ENCODE data around the gene INPP5A. TPM values are rescaled to one million over a fixed set of nuclear protein-coding genes. Genes with fewer than 3 reads are reported as not detected.

INPP5A gene
- total RNA-seq, 2 donors from 2014 or later = 20.7 to 26.7 TPM

GRCh38 chr10:132776821-132777220, 239.2 kb downstream of the INPP5A start:
- Mint-ChIP-seq H3K36me3 (ENCODE audit: low read depth) (peaks cover 18% of the 10 kb centered on the region), H3K4me1 (no peaks in the 10 kb centered on the region), H3K9me3 (peaks cover 7% of the 10 kb centered on the region), H3K27ac (no peak overlapping the region), H3K27me3 (ENCODE audit: insufficient read depth) (peaks cover 7% of the 10 kb centered on the region), H3K4me3 (no peak overlapping the region)
- Histone ChIP-seq H3K27me3 (ENCODE audit: control insufficient read depth, insufficient read depth, low read length, poor library complexity, severe bottlenecking) (peaks cover 5% of the 10 kb centered on the region), H3K9me3 (ENCODE audit: control insufficient read depth, low read length) (no peaks in the 10 kb centered on the region), H3K36me3 (ENCODE audit: control insufficient read depth, insufficient read depth, low read length) (no peaks in the 10 kb centered on the region), H3K27ac (ENCODE audit: low read depth, low read length) (no peak overlapping the region), H3K4me1 (ENCODE audit: control insufficient read depth, insufficient read depth, low read length) (no peaks in the 10 kb centered on the region), H3K9ac (ENCODE audit: extremely low read depth, low read length, poor library complexity, severe bottlenecking) (no peak overlapping the region), H3K4me3 (ENCODE audit: low read length) (no peak overlapping the region)
- 93 to 96% methylated on average over 11 to 18 of the region's 18 CpGs for WGBS, 2 experiments (ENCODE audit: insufficient coverage in 1 of 2, insufficient read length in 1 of 2)
- no peak for TF ChIP-seq CTCF (conservative IDR thresholded peaks at IDR 0.05)
- DNase-seq = no peak

- H3K36me3 Mint-ChIP-seq (ENCODE audit: low read depth) = peaks cover 19% of the 10 kb centered on the region
- Histone ChIP-seq H3K36me3 (ENCODE audit: control insufficient read depth, insufficient read depth, low read length) (no peaks in the 10 kb centered on the region), H3K9me3 (ENCODE audit: control insufficient read depth, low read length) (no peaks in the 10 kb centered on the region), H3K4me3 (ENCODE audit: low read length) (no peak overlapping the region), H3K27me3 (ENCODE audit: control insufficient read depth, insufficient read depth, low read length, poor library complexity, severe bottlenecking) (peaks cover 11% of the 10 kb centered on the region), H3K4me1 (ENCODE audit: control insufficient read depth, insufficient read depth, low read length) (no peaks in the 10 kb centered on the region), H3K9ac (ENCODE audit: extremely low read depth, low read length, poor library complexity, severe bottlenecking) (no peak overlapping the region), H3K27ac (ENCODE audit: low read depth, low read length) (no peak overlapping the region)
- H3K4me3 Mint-ChIP-seq = no peak overlapping the region
- no peak for TF ChIP-seq CTCF (conservative IDR thresholded peaks at IDR 0.05)
- H3K4me1 Mint-ChIP-seq = no peaks in the 10 kb centered on the region
- WGBS, 2 experiments (ENCODE audit: insufficient coverage in 1 of 2, insufficient read length in 1 of 2) = 95 to 96% methylated on average over 14 of the region's 14 CpGs
- H3K27ac Mint-ChIP-seq = no peak overlapping the region
- peaks cover 7% of the 10 kb centered on the region for H3K9me3 Mint-ChIP-seq
- no peak for DNase-seq
- peaks cover 9% of the 10 kb centered on the region for H3K27me3 Mint-ChIP-seq (ENCODE audit: insufficient read depth)
Observed at GRCh38 chr10:132777441-132777840, 239.9 kb downstream of the INPP5A start.

GRCh38 chr10:132779549-132780294, 242.1 kb downstream of the INPP5A start:
- Histone ChIP-seq H3K4me3 (ENCODE audit: low read length) (no peak overlapping the region), H3K36me3 (ENCODE audit: control insufficient read depth, insufficient read depth, low read length) (no peaks in the 10 kb centered on the region), H3K27ac (ENCODE audit: low read depth, low read length) (no peak overlapping the region), H3K9me3 (ENCODE audit: control insufficient read depth, low read length) (no peaks in the 10 kb centered on the region), H3K9ac (ENCODE audit: extremely low read depth, low read length, poor library complexity, severe bottlenecking) (no peak overlapping the region), H3K4me1 (ENCODE audit: control insufficient read depth, insufficient read depth, low read length) (no peaks in the 10 kb centered on the region), H3K27me3 (ENCODE audit: control insufficient read depth, insufficient read depth, low read length, poor library complexity, severe bottlenecking) (peaks cover 34% of the 10 kb centered on the region)
- Mint-ChIP-seq H3K4me3 (no peak overlapping the region), H3K27ac (no peak overlapping the region), H3K9me3 (peaks cover 2% of the 10 kb centered on the region), H3K4me1 (no peaks in the 10 kb centered on the region), H3K27me3 (ENCODE audit: insufficient read depth) (peaks cover 29% of the 10 kb centered on the region), H3K36me3 (ENCODE audit: low read depth) (peaks cover 22% of the 10 kb centered on the region)
- 93 to 94% methylated on average over 39 to 41 of the region's 41 CpGs for WGBS, 2 experiments (ENCODE audit: insufficient coverage in 1 of 2, insufficient read length in 1 of 2)
- no peak for TF ChIP-seq CTCF (conservative IDR thresholded peaks at IDR 0.05)
- no peak for DNase-seq
